ENCODE results near the gene TMEM80. TPM values are rescaled to one million over a fixed set of nuclear protein-coding genes. Genes with fewer than 3 reads are reported as not detected.

Gene TMEM80
- total and polyA plus RNA-seq, 9 of the 15 experiments (the other 6 are each of a cell fraction or from before 2014, with no cell fraction given) = 5.1 to 30.1 (median 12.4) TPM

GRCh38 chr11:704781-705645, 9.4 kb downstream of the TMEM80 start:
- Histone ChIP-seq H3K4me3 (no peak overlapping the region), H3K4me1 (replicated peaks in 1 of 2; ENCODE audit: control insufficient read depth in 2 of 2, insufficient read depth in 2 of 2, low read length in 2 of 2) (peaks cover 6 to 73% of the 10 kb centered on the region in 2 experiments), H3K36me3 (ENCODE audit: control insufficient read depth, insufficient read depth, low read length) (peaks cover 9% of the 10 kb centered on the region; the same call in 1 of the 3 replicates), H3K27ac (ENCODE audit: extremely low read depth, low read depth, low read length) (no peak overlapping the region), H3K9me3 (replicated peaks; ENCODE audit: control insufficient read depth, insufficient read depth, low read depth, low read length) (no peaks in the 10 kb centered on the region), H3K9ac (ENCODE audit: insufficient read depth in 1 of 2, low read depth in 2 of 2, low read length in 2 of 2) (peak overlapping the region in 1 of 2 experiments; percentile 83; a peak in 3 of 4 replicates), H3K9me1 (ENCODE audit: control insufficient read depth, insufficient read depth, low read length) (no peaks in the 10 kb centered on the region), H2AFZ (ENCODE audit: low read depth, low read length) (no peak overlapping the region), H3K4me2 (ENCODE audit: insufficient read depth, low read length) (no peak overlapping the region), H4K20me1 (replicated peaks; ENCODE audit: control insufficient read depth, insufficient read depth, low read length) (no peaks in the 10 kb centered on the region), H3K27me3 (ENCODE audit: control insufficient read depth in 2 of 2, insufficient read depth in 2 of 2, low read length in 2 of 2) (no peaks in the 10 kb centered on the region), H3K79me2 (ENCODE audit: control insufficient read depth, insufficient read depth, low read length) (no peaks in the 10 kb centered on the region)
- in situ Hi-C loops (cut with MboI) (no loop called here), intact Hi-C loops (cut with micrococcal nuclease) (no loop called here)
- 86% methylated on average over 22 of the region's 27 CpGs for WGBS (ENCODE audit: insufficient coverage, low coverage, missing lambda C conversion rate)
- ATAC-seq (no peak), FAIRE-seq (no peak), DNase-seq (ENCODE audit: extremely low read depth in 1 of 4, low spot score in 3 of 4) (no peak)
- BruUV-seq (replicated peaks) = no TSS peak
- ChIA-PET CTCF (ENCODE audit: low intra/inter-chr PET ratio) (no interaction called here), POLR2A (interaction anchor here (0.6 to 1.5 kb wide), 6 partner anchors 10 to 92 kb away, joined by 3 read pairs; partner anchors contain the start of genes DEAF1 and TMEM80)
- TF ChIP-seq SRSF1 (IDR thresholded peaks at IDR 0.05; ENCODE audit: low read depth, low read length) (no peak), ZFX (CRISPR knock-in tag; IDR thresholded peaks at IDR 0.05) (peak; percentile 0; the same call in 1 of the 2 replicates), NFE2 (IDR thresholded peaks at IDR 0.05; ENCODE audit: low read depth) (no peak), ZBTB1 (CRISPR knock-in tag; IDR thresholded peaks at IDR 0.05; ENCODE audit: borderline replicate concordance, low read depth) (no peak), GMEB1 (CRISPR knock-in tag; IDR thresholded peaks at IDR 0.05) (no peak), TRIM28 (IDR thresholded peaks at IDR 0.05) (no peak), NFRKB (IDR thresholded peaks at IDR 0.05; ENCODE audit: low read depth) (no peak), ELK3 (CRISPR knock-in tag; IDR thresholded peaks at IDR 0.05) (no peak), CBFA2T3 (IDR thresholded peaks at IDR 0.05) (no peak), DIDO1 (tag; IDR thresholded peaks at IDR 0.05; ENCODE audit: low read depth) (no peak), ZNF224 (CRISPR knock-in tag; IDR thresholded peaks at IDR 0.05) (0 out of 2 replicates have a peak, but pooled peaks have one; percentile 38), ZMIZ1 (IDR thresholded peaks at IDR 0.05; ENCODE audit: low read depth in 2 of 2, low read length in 2 of 2) (no peak), HMGN3 (IDR thresholded peaks at IDR 0.05; ENCODE audit: borderline replicate concordance, extremely low read depth, insufficient read length, low read depth, low read length) (peak; percentile 26), TCFL5 (CRISPR knock-in tag; conservative IDR thresholded peaks at IDR 0.05) (no peak), CAMTA2 (CRISPR knock-in tag; conservative IDR thresholded peaks at IDR 0.05) (no peak), POLR2G (IDR thresholded peaks at IDR 0.05; ENCODE audit: low read depth, low read length) (peak; percentile 48; the same call in 1 of the 2 replicates)
